Kidney tubule cell (primary cell): ENCODE measurements around the gene CBX2.

Experiments
- DNase-seq: peaks from one replicate; pipeline ENCODE4 v3.0.0-alpha.2; 2018; ENCODE audit warnings: low spot score

CBX2 gene

DNA sequence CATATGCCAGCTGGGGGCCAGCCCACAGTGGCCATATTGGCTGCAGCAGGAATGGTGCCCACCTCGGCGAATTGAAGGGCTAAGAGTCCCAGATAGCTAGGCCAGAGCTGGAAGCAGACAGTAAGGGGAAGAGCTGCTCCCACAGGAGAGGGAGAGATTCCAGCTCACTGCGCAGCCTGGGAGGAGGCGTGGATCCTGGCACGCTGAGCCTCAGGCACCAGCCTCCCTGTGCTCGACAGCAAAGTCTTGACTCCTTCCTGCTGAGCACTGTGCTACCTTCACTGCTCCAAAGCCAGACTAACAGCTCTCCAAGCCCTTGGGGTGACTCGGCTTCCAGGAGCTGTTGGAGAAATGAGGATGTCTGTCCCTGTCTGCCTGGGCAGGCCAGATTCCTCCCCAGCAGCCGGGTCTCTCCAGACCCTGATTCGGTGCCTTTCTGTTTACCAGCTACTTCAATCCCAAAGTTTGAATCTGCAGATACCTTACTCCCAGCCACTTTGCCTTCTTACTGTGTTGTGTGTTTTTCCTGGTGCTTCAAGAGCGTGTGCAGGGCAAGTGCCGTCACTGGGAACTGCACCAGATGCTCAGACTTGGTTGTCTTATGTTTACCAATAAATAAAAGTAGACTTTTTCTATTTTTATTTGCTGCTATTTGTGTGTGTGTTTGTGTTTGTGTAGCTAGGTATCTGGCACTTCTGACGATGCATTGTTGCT, 9.1 kb downstream of the CBX2 start:
- no peak for DNase-seq

- DNase-seq, result no peak
Measured at GRCh38 chr17:79788455-79788854, 10.5 kb downstream of the CBX2 start.

- DNase-seq, result no peak
Measured at GRCh38 chr17:79788989-79789942, 11.3 kb downstream of the CBX2 start.

DNA sequence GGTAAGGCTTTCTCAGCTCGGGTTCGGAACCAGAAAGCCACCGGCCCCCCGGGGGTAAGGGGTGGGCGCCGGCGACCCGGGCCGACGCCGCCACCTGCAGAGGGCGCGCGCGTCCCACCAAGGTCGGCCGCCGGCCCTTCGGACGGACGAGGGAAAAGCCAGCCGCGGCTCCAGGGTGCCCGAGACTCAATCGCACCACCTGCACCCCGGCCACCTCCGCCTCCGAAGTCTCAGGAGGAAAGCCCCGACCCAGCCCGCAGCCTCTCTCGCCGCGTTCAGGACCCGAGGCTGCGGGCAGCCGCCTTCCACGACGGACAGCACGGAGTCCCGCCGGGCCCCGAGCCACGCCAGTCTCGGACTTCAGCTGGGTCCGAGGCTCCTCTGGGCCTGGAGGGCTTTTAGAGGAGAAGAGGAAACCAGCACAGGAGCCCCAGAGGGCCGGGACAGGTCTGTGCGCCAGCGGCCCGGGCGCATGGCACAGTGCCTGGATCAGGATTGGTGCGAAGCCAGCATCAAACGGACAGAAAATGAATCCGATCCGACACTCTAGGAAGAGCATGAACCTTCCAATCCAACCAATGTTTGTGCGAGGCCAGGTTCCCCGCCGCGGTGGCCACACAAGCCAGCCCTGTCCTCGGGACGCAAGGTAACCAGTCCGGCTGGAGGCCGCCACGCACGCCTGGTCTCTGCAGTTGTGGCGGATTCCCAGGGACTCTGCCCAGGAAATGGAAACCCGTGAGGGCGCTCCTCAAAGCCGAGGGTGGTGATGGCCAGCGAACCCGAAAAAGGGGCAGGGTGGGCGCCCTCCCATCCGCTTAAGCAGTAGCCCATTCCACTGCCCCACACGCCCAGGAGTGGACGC, 12.2 kb downstream of the CBX2 start:
- DNase-seq, result peak; percentile 31

- no peak for DNase-seq
Measured at GRCh38 chr17:79790805-79791734, 13.1 kb downstream of the CBX2 start.

- DNase-seq, result no peak
Measured at GRCh38 chr17:79791735-79792161, 13.8 kb downstream of the CBX2 start.

DNA sequence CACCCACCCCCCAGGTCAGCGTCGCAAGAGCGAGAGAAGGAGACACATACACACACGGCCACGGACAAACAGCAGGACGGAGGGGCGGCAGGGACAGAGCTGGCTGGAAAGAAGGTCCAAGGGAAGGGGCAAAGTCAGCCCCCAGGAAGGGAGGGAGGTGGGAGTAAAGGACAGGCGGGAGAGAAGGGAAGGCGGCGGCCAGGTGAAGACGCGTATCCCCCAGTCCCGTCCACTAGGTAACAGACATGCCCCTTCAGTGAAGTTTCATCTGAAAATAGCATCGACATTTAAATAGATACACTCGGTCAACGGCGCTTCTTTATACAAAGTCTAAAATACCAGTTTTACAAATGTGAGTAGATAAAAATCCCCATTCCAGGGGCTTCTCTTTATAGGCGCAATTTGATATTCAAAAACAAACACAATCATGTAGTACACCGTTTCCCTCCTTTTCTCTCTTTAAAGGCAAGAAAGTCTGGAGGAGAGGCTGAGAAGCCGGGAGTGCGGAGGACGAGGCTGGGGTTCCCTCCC, 14.5 kb downstream of the CBX2 start:
- DNase-seq, result no peak

- no peak for DNase-seq
Measured at GRCh38 chr17:79792984-79793923, 15.3 kb downstream of the CBX2 start.

DNA sequence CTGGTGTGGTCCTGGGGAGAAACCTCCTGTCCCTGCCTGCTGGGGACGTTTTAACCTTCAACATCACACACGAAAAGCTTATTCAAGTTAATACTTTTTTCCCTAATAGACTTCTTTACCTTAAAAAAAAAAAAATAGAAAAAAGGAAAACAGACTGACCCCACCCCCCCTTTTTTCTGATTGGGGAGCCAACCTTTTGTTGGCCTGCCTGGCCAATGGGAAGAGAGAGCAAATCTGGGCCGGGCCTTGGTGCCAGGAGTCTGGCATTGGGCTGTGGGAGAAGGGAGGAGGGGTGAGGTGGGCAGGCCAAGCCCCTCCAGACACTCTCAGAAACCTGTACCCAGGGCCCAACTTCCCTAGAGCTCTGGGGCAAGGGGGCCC, 16.0 kb downstream of the CBX2 start:
- DNase-seq, result no peak

GRCh38 chr17:79794659-79795511, 16.9 kb downstream of the CBX2 start:
- DNase-seq, result no peak

- DNase-seq, result no peak
Measured at GRCh38 chr17:79795795-79796443, 18.0 kb downstream of the CBX2 start.

DNA sequence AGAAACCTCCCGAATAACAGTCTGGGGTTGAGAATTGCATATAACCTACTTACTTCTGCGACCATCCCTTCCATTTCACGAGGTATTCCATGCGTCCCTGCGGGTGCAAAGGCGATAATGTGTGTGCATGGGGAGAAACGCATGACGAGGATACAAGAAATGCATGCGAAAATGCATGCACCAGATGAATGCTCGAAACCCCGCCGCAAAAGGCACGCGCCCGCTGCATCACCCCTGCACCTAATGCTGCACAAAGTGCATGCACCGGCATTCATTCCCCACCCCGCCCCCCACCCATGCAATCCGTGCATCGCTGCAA, 18.5 kb downstream of the CBX2 start:
- DNase-seq, result no peak

GRCh38 chr17:79796763-79797491, 19.0 kb downstream of the CBX2 start, which contains the start of gene CBX8:
Gene CBX8 (minus strand): TSS chr17:79797077. CDS start chr17:79796998, 79 bp downstream.
- peak; percentile 99 for DNase-seq

GRCh38 chr17:79797492-79798298, 19.7 kb downstream of the CBX2 start:
- no peak for DNase-seq

DNA sequence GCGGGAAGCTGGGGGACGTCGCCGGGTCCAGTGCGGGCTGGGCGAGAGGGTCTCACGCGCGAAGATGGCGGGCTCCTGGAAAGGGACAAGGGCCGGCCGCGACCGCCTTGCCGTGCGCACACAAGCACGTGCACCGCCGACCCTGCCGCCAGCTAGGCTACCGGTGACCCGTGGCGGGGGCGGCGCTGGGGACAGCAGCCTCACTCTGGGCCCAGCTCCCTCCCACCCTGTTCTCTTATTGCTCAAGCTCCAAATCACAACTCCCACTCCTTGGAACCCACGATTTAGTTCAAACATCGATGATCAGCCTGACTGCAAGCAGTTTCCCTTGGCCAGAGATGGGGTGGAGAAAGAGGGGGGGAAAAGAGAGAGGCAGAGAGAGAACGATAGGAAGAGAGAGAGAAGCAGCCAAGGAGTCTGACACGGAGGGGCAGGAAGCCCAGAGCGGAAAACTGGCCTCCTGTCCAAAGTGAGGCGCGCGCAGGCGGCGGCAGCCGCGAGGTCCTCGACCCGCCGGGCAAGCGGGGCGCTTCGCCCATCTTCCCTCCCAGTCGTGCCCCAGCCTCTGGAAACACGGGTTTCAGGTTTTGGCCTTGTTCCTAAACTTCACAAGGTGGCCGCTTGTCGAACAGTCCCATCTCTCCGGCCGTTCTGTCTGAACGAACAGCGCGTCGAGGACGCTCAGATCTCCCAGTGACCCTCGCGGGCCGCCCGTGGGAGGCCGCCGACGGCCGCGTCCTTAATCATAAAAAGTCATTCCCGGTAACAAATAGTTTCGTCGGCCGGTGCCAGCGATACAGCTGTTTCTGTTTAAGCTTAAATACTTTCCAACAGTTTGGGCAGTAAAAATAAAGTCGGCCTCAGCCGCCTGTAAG, 20.6 kb downstream of the CBX2 start:
- no peak for DNase-seq

DNA sequence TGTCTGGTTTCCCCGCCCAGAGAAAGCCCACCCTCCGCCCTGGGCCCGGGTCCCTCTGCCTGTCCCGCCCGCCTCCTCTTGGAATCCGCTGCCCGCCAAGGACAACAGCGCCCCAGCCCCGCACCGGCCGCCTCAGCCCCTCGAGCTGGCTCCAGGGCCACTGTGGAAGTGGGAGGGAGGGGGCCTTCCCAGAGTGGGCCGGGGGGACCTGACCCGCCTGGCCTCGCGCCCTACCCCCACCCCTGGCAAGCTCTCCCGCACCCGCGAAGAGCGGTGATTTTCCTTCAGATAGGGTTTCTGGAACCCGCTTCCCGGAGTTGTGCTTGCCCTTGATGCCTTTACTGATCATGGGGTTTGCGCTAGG, 21.2 kb downstream of the CBX2 start:
- DNase-seq, result no peak
